ENCODE measurements around the gene RAD18.

Gene RAD18

GRCh38 chr3:8966150-8966819 lies 3.0 kb upstream of the RAD18 start:
- no peak for DNase-seq (ENCODE audit: low read depth, low spot score)

DNA sequence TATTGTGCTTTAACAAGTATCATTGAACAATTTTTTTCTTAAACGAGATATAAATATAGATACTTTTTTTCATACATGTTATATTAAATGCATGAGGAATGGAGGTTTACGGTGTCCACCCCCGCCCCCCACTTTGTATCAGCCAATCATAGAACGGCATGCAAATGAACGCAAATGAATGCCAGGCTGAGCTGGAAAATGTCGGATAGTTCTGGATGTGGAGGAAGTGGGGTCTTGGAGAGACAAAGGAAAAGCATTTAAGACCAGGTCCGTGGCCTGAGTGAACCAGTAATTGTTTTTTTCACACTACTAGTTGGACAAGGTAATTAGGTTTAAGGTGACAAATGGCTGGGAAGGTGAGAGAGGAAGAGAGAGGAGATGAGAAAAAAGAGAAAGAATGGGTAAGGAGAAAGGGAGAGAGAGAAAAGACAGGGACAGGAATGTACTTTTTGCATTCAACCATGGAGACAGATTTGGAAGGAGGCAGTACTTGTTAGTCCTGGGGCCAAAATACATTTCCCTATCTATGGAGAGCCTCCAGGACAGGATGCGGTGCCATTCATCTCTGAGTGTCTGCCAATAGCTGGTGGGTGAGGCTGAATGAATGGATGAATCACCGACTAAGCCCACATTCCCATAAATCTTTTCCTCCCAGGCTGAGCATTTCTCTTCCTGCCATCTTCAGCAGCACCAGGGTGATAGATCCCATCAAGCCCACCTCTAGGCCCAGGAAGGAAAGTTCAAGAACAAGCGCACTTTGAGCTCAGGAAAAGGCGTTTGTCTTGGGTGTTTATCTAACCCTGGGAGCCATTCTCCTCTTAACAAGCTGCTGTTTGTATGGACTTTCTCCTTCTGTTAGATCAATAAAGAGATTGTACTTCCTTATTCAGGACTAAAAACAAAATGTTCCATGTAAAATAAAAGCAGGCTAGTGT lies 1.4 kb upstream of the RAD18 start:
- no peak for DNase-seq (ENCODE audit: low read depth, low spot score)

DNA sequence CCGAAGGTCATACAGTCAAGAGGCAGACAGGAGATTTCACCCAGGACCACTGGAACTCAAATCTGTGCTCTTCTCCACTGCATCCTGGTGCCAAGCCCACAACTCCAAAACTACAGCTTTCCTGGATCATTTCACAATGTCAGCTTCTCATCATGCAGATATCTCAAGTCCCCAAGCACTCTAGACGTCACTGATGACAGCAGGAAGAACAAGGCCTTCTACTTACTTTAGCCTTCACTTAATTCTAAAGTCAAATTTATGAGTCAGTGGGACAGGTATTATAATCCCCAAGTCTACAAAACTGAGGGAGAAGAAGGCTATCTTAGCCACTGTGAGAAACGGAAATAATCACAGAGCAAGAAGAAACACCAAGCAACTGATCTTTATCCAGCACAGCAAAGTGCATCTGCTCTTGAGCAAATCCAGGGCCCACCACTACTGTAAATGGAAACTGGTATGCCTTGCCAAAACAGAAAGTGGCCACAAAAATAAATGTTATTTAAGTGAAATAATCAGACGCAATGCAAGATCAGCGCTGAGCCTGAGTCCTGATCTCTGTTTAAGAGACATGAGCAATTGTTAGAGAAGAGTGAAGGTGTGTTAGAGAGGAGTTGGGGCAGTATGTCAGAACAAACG lies 928 bp downstream of the RAD18 start:
- no peak for DNase-seq (ENCODE audit: low read depth, low spot score)

GRCh38 chr3:8959668-8960067 lies 3.6 kb downstream of the RAD18 start:
- DNase-seq (ENCODE audit: low read depth, low spot score) = no peak

DNA sequence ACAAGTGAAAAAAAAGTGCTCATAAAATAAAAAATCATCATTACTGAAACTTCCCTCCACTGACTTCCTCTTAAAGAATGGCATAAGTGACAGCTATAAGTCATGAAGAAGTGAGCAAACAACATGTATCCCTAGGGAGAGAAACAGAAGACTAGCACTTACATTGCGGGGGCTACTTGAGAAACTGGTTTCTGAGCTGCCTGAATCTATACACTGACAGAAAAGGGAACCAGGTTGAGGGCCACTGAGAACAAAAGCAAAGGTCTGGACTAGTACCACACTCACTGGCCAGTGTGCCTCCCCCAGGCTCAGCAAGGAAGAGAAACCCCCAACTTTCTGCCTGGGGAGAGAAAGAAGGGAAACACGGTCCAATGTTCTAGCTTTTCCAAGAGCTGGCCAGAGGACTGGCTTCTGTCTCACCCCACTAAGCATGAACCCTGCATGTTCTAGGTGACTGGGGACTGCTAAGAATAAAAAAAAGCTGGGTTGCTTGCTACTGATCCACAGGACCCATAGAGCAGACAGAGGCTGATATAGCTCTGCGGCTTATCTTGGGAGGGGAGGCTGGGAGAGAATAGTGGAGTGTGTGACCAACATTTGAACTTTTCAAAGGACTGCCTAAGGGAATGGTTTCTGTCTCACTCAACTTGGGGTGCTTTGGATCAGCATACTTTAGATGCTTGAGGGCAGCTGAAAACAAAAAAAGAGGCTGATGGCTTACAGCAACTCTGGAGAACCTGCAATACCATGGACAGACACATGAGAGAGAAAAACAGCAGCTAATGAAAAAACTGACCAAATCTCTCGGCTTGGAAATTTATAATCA lies 8.1 kb downstream of the RAD18 start:
- DNase-seq (ENCODE audit: low read depth, low spot score) = no peak

DNA sequence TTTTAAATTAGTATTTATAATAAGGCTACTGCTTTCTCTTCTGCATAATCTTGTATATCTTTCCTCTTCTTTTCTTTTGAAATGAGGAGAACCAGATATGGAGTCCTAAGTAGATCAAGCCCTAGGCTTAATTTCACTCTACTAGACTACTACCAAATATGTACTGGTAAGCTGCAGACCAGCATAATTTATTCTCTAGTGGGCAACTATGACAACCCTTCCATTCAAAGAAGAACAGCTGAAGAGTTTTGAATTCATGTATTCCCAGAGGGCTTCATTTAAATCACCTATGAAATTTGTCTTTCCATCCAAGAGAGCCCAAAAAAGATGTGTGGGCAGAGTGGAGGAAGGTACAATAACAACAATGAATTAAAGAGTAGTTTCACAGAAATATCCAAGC lies 10.0 kb downstream of the RAD18 start:
- DNase-seq (ENCODE audit: low read depth, low spot score) = no peak

- no peak for DNase-seq (ENCODE audit: low read depth, low spot score)
These were observed 11.1 kb downstream of the RAD18 start for GRCh38 chr3:8952130-8952529.

DNA sequence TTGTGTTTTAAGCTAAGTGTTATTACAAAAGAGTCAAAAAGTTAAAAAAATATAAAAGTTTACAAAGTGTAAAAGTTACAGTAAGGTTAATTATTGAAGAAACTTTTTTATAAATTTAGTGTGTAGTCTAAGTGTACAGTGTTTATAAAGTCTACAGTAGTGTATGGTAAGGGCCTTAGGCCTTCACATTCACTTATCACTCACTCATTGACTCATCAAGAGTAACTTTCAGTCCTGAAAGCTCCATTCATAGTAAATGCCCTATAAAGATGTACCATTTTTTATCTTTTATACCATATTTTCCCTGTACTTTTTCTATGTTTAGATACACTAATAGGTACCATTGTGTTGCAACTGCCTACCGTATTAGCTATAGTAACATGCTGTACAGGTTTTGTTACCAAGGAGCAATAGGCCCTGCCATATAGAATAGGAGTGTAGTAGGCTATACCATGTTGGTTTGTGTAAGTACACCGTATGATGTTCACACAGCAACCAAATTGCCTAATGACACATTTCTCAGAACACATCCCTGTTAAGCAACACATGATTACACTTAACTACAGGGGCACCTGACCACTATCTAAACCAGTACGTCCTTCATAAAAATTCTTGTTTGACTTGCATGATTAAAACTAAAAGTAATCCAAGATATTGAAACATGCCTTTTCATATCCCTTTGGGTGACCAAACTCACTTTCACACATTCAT lies 17.2 kb downstream of the RAD18 start:
- no peak for DNase-seq (ENCODE audit: low read depth, low spot score)

DNA sequence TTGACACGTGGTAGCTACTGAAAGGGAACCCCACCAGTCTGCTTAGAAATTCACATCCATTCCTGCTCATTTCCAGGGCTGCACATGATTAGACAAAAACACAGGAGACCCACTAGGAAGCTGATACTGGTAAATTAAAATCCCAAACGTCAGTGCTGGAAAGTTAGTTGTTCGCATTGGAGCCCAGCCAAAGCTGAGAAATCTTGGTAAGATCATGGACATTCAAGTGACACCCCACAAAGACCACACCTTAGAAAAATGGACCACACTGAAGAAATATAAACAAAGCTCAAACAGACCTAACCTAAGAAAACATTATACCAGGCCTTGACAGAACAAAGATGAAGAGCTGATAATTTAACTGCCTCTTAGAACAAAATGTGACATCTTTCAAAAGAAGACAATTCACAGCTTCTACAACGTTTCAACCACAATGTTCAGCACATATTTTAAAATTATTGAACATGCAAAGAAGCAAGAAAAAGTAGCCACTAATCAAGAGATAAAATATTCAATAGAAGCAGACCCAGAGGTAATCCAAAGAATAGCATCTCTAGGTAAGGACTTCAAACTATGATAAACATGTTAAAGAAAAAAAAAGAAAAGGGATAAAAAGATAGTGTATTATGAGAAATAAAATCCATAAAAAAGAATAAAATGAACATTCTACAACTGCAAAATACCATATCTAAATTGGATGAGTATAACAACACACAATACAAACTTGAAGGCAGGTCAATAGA lies 20.4 kb downstream of the RAD18 start:
- no peak for DNase-seq (ENCODE audit: low read depth, low spot score)

DNA sequence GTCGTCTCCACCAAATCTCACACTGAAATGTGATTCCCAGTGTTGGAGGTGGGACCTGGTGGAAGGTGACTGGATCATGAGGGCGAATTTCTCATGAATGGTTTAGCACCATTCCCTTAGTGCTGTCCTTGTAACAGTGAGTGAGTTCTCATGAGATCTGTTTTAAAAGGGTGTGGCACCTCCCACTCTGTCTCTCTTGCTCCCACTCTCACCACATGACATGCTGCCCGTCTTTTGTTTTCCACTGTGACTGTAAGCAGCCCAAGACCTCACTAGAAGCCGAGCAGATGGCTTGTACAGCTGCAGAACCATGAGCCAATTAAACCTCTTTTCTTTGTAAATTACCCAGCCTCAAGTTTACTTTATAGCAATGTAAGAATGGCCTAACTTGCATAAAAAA lies 21.2 kb downstream of the RAD18 start:
- no peak for DNase-seq (ENCODE audit: low read depth, low spot score)

GRCh38 chr3:8938021-8938420 lies 25.3 kb downstream of the RAD18 start:
- DNase-seq (ENCODE audit: low read depth, low spot score) = no peak

GRCh38 chr3:8937064-8938020 lies 25.9 kb downstream of the RAD18 start:
- no peak for DNase-seq (ENCODE audit: low read depth, low spot score)

DNA sequence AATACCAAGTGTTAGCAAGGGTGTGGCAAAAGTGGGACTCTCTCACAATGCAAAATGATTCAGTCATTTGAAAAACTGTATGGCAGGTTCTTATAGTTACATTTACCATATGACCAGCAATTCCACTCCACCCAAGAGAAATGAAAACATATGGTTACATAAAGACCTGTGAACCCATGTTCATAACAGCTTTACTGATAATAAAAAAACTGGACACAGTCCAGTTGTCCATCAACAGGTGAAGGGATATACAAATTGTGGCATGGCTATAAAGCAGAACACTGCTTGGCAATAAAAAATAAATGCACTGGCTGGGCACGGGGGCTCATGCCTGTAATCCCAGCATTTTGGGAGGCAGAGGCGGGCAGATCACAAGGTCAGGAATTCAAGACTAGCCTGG lies 30.8 kb downstream of the RAD18 start:
- no peak for DNase-seq (ENCODE audit: low read depth, low spot score)

- no peak for DNase-seq (ENCODE audit: low read depth, low spot score)
These were observed 31.9 kb downstream of the RAD18 start for GRCh38 chr3:8931342-8931741.

- no peak for DNase-seq (ENCODE audit: low read depth, low spot score)
These were observed 33.4 kb downstream of the RAD18 start for GRCh38 chr3:8929860-8930259.

DNA sequence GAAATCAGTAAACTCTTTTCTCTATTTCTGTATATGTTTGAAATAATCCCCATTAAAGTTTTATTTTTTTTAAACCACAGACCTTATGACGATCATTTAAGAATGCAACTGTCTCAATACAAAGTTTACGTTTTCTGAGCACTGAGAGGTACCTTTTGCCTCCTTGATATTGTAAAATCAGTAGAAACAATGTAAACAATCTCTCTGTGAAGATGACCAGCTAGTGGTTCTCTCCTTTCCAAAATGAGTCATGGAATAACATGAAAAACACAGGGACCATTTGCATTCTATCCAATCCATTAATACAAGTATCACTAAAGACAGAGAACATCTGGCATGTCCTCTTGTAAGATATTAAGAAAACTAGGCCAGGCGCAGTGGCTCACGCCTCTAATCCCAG lies 48.8 kb downstream of the RAD18 start:
- DNase-seq (ENCODE audit: low read depth, low spot score) = no peak

DNA sequence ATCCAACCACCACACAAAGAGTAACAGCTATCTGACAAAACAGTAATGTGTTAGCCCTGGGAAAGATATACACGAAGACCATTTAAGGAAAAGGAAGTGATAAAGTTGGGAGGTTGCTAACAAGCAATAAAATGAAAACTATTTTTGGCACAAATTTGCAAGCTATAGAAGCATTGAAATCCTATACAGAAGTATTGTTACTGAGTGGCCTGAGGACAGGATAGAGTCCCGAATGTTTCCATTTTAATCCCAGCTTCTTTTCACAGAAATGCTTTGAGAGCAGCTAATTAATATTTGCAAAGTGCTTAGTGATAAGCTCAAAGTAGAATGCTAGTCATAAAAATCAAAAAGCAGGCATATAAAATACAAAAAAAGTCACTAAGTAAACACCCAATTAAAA lies 51.5 kb downstream of the RAD18 start:
- DNase-seq (ENCODE audit: low read depth, low spot score) = no peak

GRCh38 chr3:8909160-8909559 lies 54.1 kb downstream of the RAD18 start:
- no peak for DNase-seq (ENCODE audit: low read depth, low spot score)

GRCh38 chr3:8903191-8903590 lies 60.1 kb downstream of the RAD18 start:
- DNase-seq (ENCODE audit: low read depth, low spot score) = no peak

All from activated CD4-positive, CD25-positive, alpha-beta regulatory T cell treated with anti-CD3 and anti-CD28 coated beads, Interleukin-2, amount 50 U/mL, for 16 hours (primary cell).